Loucy (cell line): ENCODE data around the gene ABI1.

Source experiments
- EZH2phosphoT487 ChIP-seq: fragments of 200-600 bp; IDR thresholded peaks from 2 replicates; pipeline ENCODE4 v1.6.1; 2018; ENCODE audit warnings: antibody characterized with exemption, mild to moderate bottlenecking, moderate library complexity, borderline replicate concordance
- TF ChIP-seq, protein P1 (sequence below): fragments of 200-600 bp; sonication (generic); conservative IDR thresholded peaks from 2 replicates; pipeline ENCODE4 v1.5.1; 2014; ENCODE audit warnings: mild to moderate bottlenecking, antibody characterized with exemption, low read length

DNA sequence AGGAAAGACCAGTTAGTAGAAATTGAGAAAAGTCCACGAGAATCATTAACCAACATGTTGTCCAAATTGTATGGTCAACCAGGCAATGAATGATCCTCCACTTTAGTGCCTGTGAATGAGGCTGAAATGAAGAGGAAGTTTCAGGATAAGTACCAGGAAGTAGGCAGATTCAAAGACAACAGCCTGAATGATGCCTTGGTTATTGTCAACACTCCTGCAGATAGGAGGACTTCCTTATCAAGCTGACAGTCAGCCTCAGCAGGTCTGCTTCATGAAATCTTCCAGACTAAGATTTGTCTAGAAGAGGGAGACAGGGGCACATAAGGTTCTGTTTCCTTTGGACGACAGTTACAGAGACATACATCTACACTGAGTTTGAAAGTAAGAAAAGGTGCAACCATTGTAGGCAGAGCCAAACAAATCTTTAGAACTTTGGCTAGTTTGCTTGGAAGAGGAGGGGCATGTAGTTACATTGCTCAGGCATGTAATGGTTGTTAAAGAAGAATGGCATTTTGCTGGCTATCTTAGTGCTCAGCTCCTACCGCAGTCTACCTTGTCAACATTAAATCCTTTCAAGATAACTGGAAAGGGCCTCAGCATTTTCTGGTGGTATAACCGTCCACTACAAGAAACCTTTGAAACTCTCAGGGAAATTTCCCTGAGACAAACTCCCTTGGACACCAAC is 81.4 kb downstream of the ABI1 start:
- TF ChIP-seq, protein P1, sequence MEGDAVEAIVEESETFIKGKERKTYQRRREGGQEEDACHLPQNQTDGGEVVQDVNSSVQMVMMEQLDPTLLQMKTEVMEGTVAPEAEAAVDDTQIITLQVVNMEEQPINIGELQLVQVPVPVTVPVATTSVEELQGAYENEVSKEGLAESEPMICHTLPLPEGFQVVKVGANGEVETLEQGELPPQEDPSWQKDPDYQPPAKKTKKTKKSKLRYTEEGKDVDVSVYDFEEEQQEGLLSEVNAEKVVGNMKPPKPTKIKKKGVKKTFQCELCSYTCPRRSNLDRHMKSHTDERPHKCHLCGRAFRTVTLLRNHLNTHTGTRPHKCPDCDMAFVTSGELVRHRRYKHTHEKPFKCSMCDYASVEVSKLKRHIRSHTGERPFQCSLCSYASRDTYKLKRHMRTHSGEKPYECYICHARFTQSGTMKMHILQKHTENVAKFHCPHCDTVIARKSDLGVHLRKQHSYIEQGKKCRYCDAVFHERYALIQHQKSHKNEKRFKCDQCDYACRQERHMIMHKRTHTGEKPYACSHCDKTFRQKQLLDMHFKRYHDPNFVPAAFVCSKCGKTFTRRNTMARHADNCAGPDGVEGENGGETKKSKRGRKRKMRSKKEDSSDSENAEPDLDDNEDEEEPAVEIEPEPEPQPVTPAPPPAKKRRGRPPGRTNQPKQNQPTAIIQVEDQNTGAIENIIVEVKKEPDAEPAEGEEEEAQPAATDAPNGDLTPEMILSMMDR: no peak
- TF ChIP-seq EZH2phosphoT487: no peak
